Measurements from ENCODE around the gene FBXO47. TPM values are rescaled to one million over a fixed set of nuclear protein-coding genes. Genes with fewer than 3 reads are reported as not detected.
A peak's percentile ranks its signal among the peaks of the same experiment; 100 is the strongest.

The FBXO47 gene
- total and polyA plus RNA-seq, 9 of the 15 experiments (the other 6 are each of a cell fraction or from before 2014, with no cell fraction given), result not detected

- Histone ChIP-seq H3K36me3 (ENCODE audit: control insufficient read depth, insufficient read depth, low read length) (peaks cover 54% of the 10 kb centered on the region; the same call in 1 of the 3 replicates), H2AFZ (ENCODE audit: low read depth, low read length) (no peak overlapping the region), H3K9me1 (ENCODE audit: control insufficient read depth, insufficient read depth, low read length) (no peaks in the 10 kb centered on the region), H3K27ac (ENCODE audit: extremely low read depth, low read depth, low read length) (no peak overlapping the region), H3K9me3 (replicated peaks; ENCODE audit: control insufficient read depth, insufficient read depth, low read depth, low read length) (no peaks in the 10 kb centered on the region), H4K20me1 (replicated peaks; ENCODE audit: control insufficient read depth, insufficient read depth, low read length) (peaks cover 5% of the 10 kb centered on the region; the same call in 1 of the 2 replicates), H3K9ac (ENCODE audit: insufficient read depth in 1 of 2, low read depth in 2 of 2, low read length in 2 of 2) (no peak overlapping the region; a peak in 1 of 4 replicates), H3K4me2 (ENCODE audit: insufficient read depth, low read length) (no peak overlapping the region), H3K4me3 (no peak overlapping the region), H3K27me3 (ENCODE audit: control insufficient read depth in 2 of 2, insufficient read depth in 2 of 2, low read length in 2 of 2) (no peaks in the 10 kb centered on the region), H3K79me2 (ENCODE audit: control insufficient read depth, insufficient read depth, low read length) (no peaks in the 10 kb centered on the region), H3K4me1 (replicated peaks in 1 of 2; ENCODE audit: control insufficient read depth in 2 of 2, insufficient read depth in 2 of 2, low read length in 2 of 2) (peaks cover 0 to 13% of the 10 kb centered on the region in 2 experiments; a peak in 1 of 5 replicates)
- in situ Hi-C loops (cut with MboI) (no loop called here), intact Hi-C loops (cut with micrococcal nuclease) (no loop called here)
- no TSS peak for BruUV-seq (replicated peaks)
- CTCF ChIA-PET (ENCODE audit: low intra/inter-chr PET ratio), result no interaction called here
- DNase-seq (ENCODE audit: extremely low read depth in 1 of 4, low spot score in 3 of 4) (no peak), ATAC-seq (no peak), FAIRE-seq (no peak)
- POLR2A ChIA-PET, result interaction anchor here (0.6 to 0.7 kb wide), 2 partner anchors 26 to 147 kb away, joined by 3 read pairs; no protein-coding TSS in a partner anchor
- TF ChIP-seq ZBTB8A (IDR thresholded peaks at IDR 0.05; ENCODE audit: partially characterized antibody) (no peak), ZNF77 (CRISPR knock-in tag; IDR thresholded peaks at IDR 0.05) (no peak), ZBTB43 (CRISPR knock-in tag; IDR thresholded peaks at IDR 0.05) (no peak), EGR1 (conservative IDR thresholded peaks at IDR 0.05) (0 out of 2 replicates have a peak, but pooled peaks have one; percentile 33), PRDM10 (IDR thresholded peaks at IDR 0.05; ENCODE audit: partially characterized antibody) (no peak), CREBBP (IDR thresholded peaks at IDR 0.05; ENCODE audit: low read depth, low read length) (no peak), ZNF830 (CRISPR knock-in tag; IDR thresholded peaks at IDR 0.05) (no peak), RUNX1 (IDR thresholded peaks at IDR 0.05; ENCODE audit: low read depth) (no peak), ZNF778 (CRISPR knock-in tag; IDR thresholded peaks at IDR 0.05) (no peak), CC2D1A (IDR thresholded peaks at IDR 0.05) (no peak), ATF4 (CRISPR knock-in tag; IDR thresholded peaks at IDR 0.05) (no peak), ZZZ3 (IDR thresholded peaks at IDR 0.05) (no peak), ZNF239 (CRISPR knock-in tag; IDR thresholded peaks at IDR 0.05) (no peak), POLR2G (IDR thresholded peaks at IDR 0.05; ENCODE audit: low read depth, low read length) (0 out of 2 replicates have a peak, but pooled peaks have one; percentile 3), CBX1 (IDR thresholded peaks at IDR 0.05; ENCODE audit: low read depth) (no peak), BRF1 (IDR thresholded peaks at IDR 0.05; ENCODE audit: borderline replicate concordance, extremely low read depth, insufficient read length) (no peak)
- WGBS (ENCODE audit: insufficient coverage, low coverage, missing lambda C conversion rate), result 94% methylated on average over 8 of the region's 16 CpGs
Observed at GRCh38 chr17:38919316-38920078, 47.7 kb downstream of the FBXO47 start.

Measured in K562 (cell line).